H1 (cell line): ENCODE data around the gene BCAS4. TPM values are rescaled to one million over a fixed set of nuclear protein-coding genes. Genes with fewer than 3 reads are reported as not detected.

ENCODE experiments used
- CTCF ChIA-PET: fragments of 300-600 bp; sonication (Branson Sonifier 250); formaldehyde crosslinking; loops from one replicate; lab custom pipeline; 2021; ENCODE audit not compliant: partially characterized antibody; lab: Charles Lee
- POLR2A ChIA-PET: fragments of 300-600 bp; sonication (Branson Sonifier 250); formaldehyde crosslinking; loops from one replicate; lab custom pipeline; 2021; ENCODE audit warnings: inconsistent platforms; ENCODE audit not compliant: partially characterized antibody; lab: Charles Lee
- DNase-seq, 2 experiments: peaks; one replicate each; pipeline versions ENCODE4 v3.0.0 to v3.0.0-alpha.2; 2010 to 2022; ENCODE audit warnings: low spot score in 2 of 2, low read depth in 1 of 2, mixed read lengths in 1 of 2
- FAIRE-seq: peaks from 2 replicates; lab custom pipeline; 2011; peaks lifted over from hg19 to GRCh38; lab: Jason Lieb, UNC
- H2AFZ ChIP-seq: 2 replicates; pipeline ENCODE4 v1.8.1; 2012; ENCODE audit warnings: low read length, inconsistent platforms
- H2AK5ac ChIP-seq: 2 replicates; pipeline ENCODE4 v1.6.1; 2013; ENCODE audit warnings: low read depth, low read length
- H2BK120ac ChIP-seq: replicated peaks from 2 replicates; pipeline ENCODE3; 2013; ENCODE audit warnings: low read depth, low read length, inconsistent platforms
- H2BK12ac ChIP-seq: 2 replicates; pipeline ENCODE4 v1.6.1; 2013; ENCODE audit warnings: low read depth, low read length
- H2BK15ac ChIP-seq: 2 replicates; pipeline ENCODE4 v1.6.1; 2013; ENCODE audit warnings: low read length
- H2BK20ac ChIP-seq: 2 replicates; pipeline ENCODE4 v1.6.1; 2013; ENCODE audit warnings: low read length
- H2BK5ac ChIP-seq: 2 replicates; pipeline ENCODE4 v1.6.1; 2013; ENCODE audit warnings: low read depth, low read length
- H3K14ac ChIP-seq: 2 replicates; pipeline ENCODE4 v1.6.1; 2013; ENCODE audit warnings: inconsistent platforms; ENCODE audit not compliant: insufficient read length
- H3K18ac ChIP-seq: 2 replicates; pipeline ENCODE4 v1.6.1; 2013; ENCODE audit warnings: low read length; ENCODE audit errors: extremely low read depth
- H3K23ac ChIP-seq: 2 replicates; pipeline ENCODE4 v1.6.1; 2013; ENCODE audit warnings: inconsistent platforms; ENCODE audit not compliant: insufficient read length
- H3K23me2 ChIP-seq: 2 replicates; pipeline ENCODE4 v1.6.1; 2013; ENCODE audit warnings: low read depth, low read length
- H3K27ac ChIP-seq: 2 replicates; pipeline ENCODE4 v1.6.1; 2011; ENCODE audit warnings: low read depth, low read length, inconsistent platforms
- H3K27me3 ChIP-seq, 4 experiments: replicated peaks in 1 of 4; 1 replicate in 1 of 4; 2 replicates in 3 of 4; pipeline versions ENCODE4 v1.6.1 to v1.8.1; 2011 to 2013; ENCODE audit warnings: low read length in 3 of 4, mild to moderate bottlenecking in 3 of 4, inconsistent platforms in 2 of 4, mixed read lengths in 2 of 4, moderate library complexity in 1 of 4; ENCODE audit not compliant: control insufficient read depth in 3 of 4, insufficient read depth in 3 of 4; ENCODE audit errors: extremely low read depth in 1 of 4
- H3K36me3 ChIP-seq, 4 experiments: 2 replicates each; pipeline versions ENCODE4 v1.6.1 to v1.8.1; 2011 to 2013; ENCODE audit warnings: mild to moderate bottlenecking in 4 of 4, low read length in 3 of 4, moderate library complexity in 2 of 4, control low read depth in 1 of 4, inconsistent platforms in 1 of 4; ENCODE audit not compliant: insufficient read depth in 4 of 4, control insufficient read depth in 2 of 4
- H3K4ac ChIP-seq: replicated peaks from 2 replicates; pipeline ENCODE3; 2013; ENCODE audit warnings: low read length, low read depth, mixed read lengths, inconsistent platforms; ENCODE audit not compliant: insufficient read length
- H3K4me1 ChIP-seq, 4 experiments: replicated peaks in 1 of 4; 1 replicate in 1 of 4; 2 replicates in 3 of 4; pipeline versions ENCODE4 v1.6.1 to v1.8.1; 2011 to 2013; ENCODE audit warnings: low read length in 3 of 4, inconsistent platforms in 2 of 4, mixed read lengths in 1 of 4; ENCODE audit not compliant: insufficient read depth in 4 of 4, control insufficient read depth in 3 of 4
- H3K4me2 ChIP-seq, 2 experiments: 2 replicates each; pipeline versions ENCODE4 v1.6.1 to v1.8.1; 2011 to 2013; ENCODE audit warnings: low read depth in 2 of 2, low read length in 2 of 2, control low read depth in 1 of 2, inconsistent platforms in 1 of 2, mild to moderate bottlenecking in 1 of 2; ENCODE audit not compliant: insufficient read depth in 1 of 2
- H3K4me3 ChIP-seq, 4 experiments: fragments of 200-600, 300-600 bp in 1 of 4; sonication (generic), shearing (Covaris generic), sonication (Bioruptor Twin) in 1 of 4; 2 replicates each; pipeline versions ENCODE4 v1.5.1 to v1.8.1; 2011 to 2016; ENCODE audit warnings: low read length in 4 of 4, low read depth in 3 of 4, control low read depth in 2 of 4, inconsistent platforms in 2 of 4, mild to moderate bottlenecking in 2 of 4, mixed read lengths in 1 of 4, moderate library complexity in 1 of 4; ENCODE audit not compliant: insufficient read depth in 2 of 4; ENCODE audit errors: extremely low read depth in 1 of 4
- H3K56ac ChIP-seq: replicated peaks from 2 replicates; pipeline ENCODE3; 2013; ENCODE audit warnings: low read depth, mild to moderate bottlenecking, mixed read lengths, low read length, inconsistent platforms; ENCODE audit not compliant: insufficient read length
- H3K79me1 ChIP-seq: 2 replicates; pipeline ENCODE4 v1.6.1; 2013; ENCODE audit warnings: low read depth, low read length, control low read depth
- H3K79me2 ChIP-seq, 2 experiments: 2 replicates each; pipeline versions ENCODE4 v1.6.1 to v1.8.1; 2012 to 2013; ENCODE audit warnings: low read length in 2 of 2, mild to moderate bottlenecking in 2 of 2, inconsistent platforms in 1 of 2; ENCODE audit not compliant: insufficient read depth in 2 of 2, control insufficient read depth in 1 of 2
- H3K9ac ChIP-seq, 4 experiments: replicated peaks in 1 of 4; 1 replicate in 1 of 4; 2 replicates in 3 of 4; pipeline versions ENCODE4 v1.6.1 to v1.8.1; 2011 to 2013; ENCODE audit warnings: low read depth in 3 of 4, low read length in 3 of 4, control low read depth in 2 of 4, mild to moderate bottlenecking in 2 of 4, moderate library complexity in 2 of 4, inconsistent platforms in 1 of 4; ENCODE audit errors: extremely low read depth in 1 of 4
- H3K9me3 ChIP-seq, 2 experiments: 2 replicates each; pipeline versions ENCODE4 v1.6.1 to v1.8.1; 2012 to 2013; ENCODE audit warnings: mild to moderate bottlenecking in 2 of 2, moderate library complexity in 2 of 2, control low read depth in 1 of 2, inconsistent platforms in 1 of 2, low read depth in 1 of 2, low read length in 1 of 2, mixed read lengths in 1 of 2; ENCODE audit not compliant: insufficient read depth in 2 of 2
- H4K20me1 ChIP-seq, 2 experiments: replicated peaks in 1 of 2; 2 replicates each; pipeline versions ENCODE3 to v1.8.1; 2011 to 2013; ENCODE audit warnings: inconsistent platforms in 2 of 2, low read length in 2 of 2, mild to moderate bottlenecking in 1 of 2; ENCODE audit not compliant: insufficient read depth in 2 of 2, control insufficient read depth in 1 of 2
- H4K5ac ChIP-seq: 2 replicates; pipeline ENCODE4 v1.6.1; 2013; ENCODE audit warnings: low read length, low read depth, mixed read lengths, inconsistent platforms; ENCODE audit not compliant: insufficient read length
- H4K8ac ChIP-seq: 2 replicates; pipeline ENCODE4 v1.8.0; 2013; ENCODE audit warnings: mild to moderate bottlenecking, moderate library complexity, low read length, inconsistent platforms; ENCODE audit not compliant: insufficient read depth; ENCODE audit errors: extremely low read depth
- H4K91ac ChIP-seq: replicated peaks from 2 replicates; pipeline ENCODE3; 2013; ENCODE audit warnings: low read length, mixed read lengths, inconsistent platforms; ENCODE audit not compliant: insufficient read length
- ATF3 ChIP-seq: IDR thresholded peaks from 2 replicates; pipeline ENCODE4 v1.6.1; 2011; ENCODE audit warnings: low read depth, mild to moderate bottlenecking, low read length; ENCODE audit not compliant: insufficient read depth
- BACH1 ChIP-seq: IDR thresholded peaks from 2 replicates; pipeline ENCODE4 v1.6.1; 2012; ENCODE audit warnings: low read length, improper control_type of control experiment
- BRCA1 ChIP-seq: IDR thresholded peaks from 2 replicates; pipeline ENCODE4 v1.6.1; 2012; ENCODE audit warnings: low read depth, low read length, improper control_type of control experiment
- CEBPB ChIP-seq: IDR thresholded peaks from 2 replicates; pipeline ENCODE4 v1.6.1; 2012; ENCODE audit warnings: low read depth, low read length
- CTBP2 ChIP-seq: IDR thresholded peaks from 2 replicates; pipeline ENCODE4 v1.7.0; 2011; ENCODE audit warnings: borderline replicate concordance, mild to moderate bottlenecking, moderate library complexity, mixed read lengths, low read length; ENCODE audit not compliant: insufficient read depth, insufficient read length
- FOSL1 ChIP-seq: IDR thresholded peaks from 2 replicates; pipeline ENCODE4 v1.6.1; 2011; ENCODE audit warnings: mild to moderate bottlenecking, low read depth, low read length, moderate library complexity; ENCODE audit not compliant: insufficient read depth
- GABPA ChIP-seq: IDR thresholded peaks from 2 replicates; pipeline ENCODE4 v1.6.1; 2011; ENCODE audit warnings: mild to moderate bottlenecking, low read length, moderate library complexity, borderline replicate concordance; ENCODE audit not compliant: insufficient read depth
- HDAC2 ChIP-seq, 2 experiments: fragments of 300-600 bp in 1 of 2; sonication (generic) in 1 of 2; IDR thresholded peaks; 2 replicates each; pipeline ENCODE4 v1.6.1; 2011 to 2012; ENCODE audit warnings: low read depth in 2 of 2, low read length in 2 of 2, mild to moderate bottlenecking in 2 of 2, moderate library complexity in 2 of 2, borderline replicate concordance in 1 of 2, inconsistent platforms in 1 of 2
- KDM4A ChIP-seq: IDR thresholded peaks from one replicate; pipeline ENCODE4 v1.7.1; 2012; ENCODE audit warnings: low read depth, mild to moderate bottlenecking, moderate library complexity, low read length, inconsistent platforms; ENCODE audit not compliant: severe bottlenecking
- NRF1 ChIP-seq: IDR thresholded peaks from 2 replicates; pipeline ENCODE4 v1.6.1; 2011; ENCODE audit warnings: mild to moderate bottlenecking, low read depth, low read length, improper control_type of control experiment
- POLR2A ChIP-seq, 2 experiments: IDR thresholded peaks; 1 replicate in 1 of 2; 2 replicates in 1 of 2; pipeline ENCODE4 v1.6.1; 2011; ENCODE audit warnings: low read depth in 2 of 2, low read length in 2 of 2, mild to moderate bottlenecking in 2 of 2; ENCODE audit errors: control extremely low read depth in 1 of 2
- TAF1 ChIP-seq: IDR thresholded peaks from 2 replicates; pipeline ENCODE4 v1.6.1; 2011; ENCODE audit warnings: mild to moderate bottlenecking, low read depth, low read length
- WGBS, 2 experiments: shearing (Covaris generic) in 1 of 2; methylation state at CpG; one replicate each; pipeline versions ENCODE4 v1.1.6 to v1.1.7; 2013 to 2015; ENCODE audit warnings: low lambda C conversion rate in 2 of 2, mixed read lengths in 2 of 2, inconsistent platforms in 1 of 2, low coverage in 1 of 2, missing lambda C conversion rate in 1 of 2; ENCODE audit not compliant: insufficient replicate concordance in 2 of 2, insufficient coverage in 1 of 2, insufficient read length in 1 of 2; ENCODE audit errors: extremely low coverage in 1 of 2, missing lambda C conversion rate in 1 of 2; 5-methylcytosine and 5-hydroxymethylcytosine counted together
- polyA plus RNA-seq, 7 experiments: library from polyadenylated mRNA; depleted of rRNA in 3 of 7; stranded (reverse) in 5 of 7; unstranded in 2 of 7; fragments of >200 nt in 5 of 7; fragments of 200-250 nt in 2 of 7; gene quantifications; 1 replicate in 5 of 7; 2 replicates in 1 of 7; 4 replicates in 1 of 7; pipeline versions ENCODE4 v1.2.1 to v1.2.3, GENCODE V29; 2011 to 2013; ENCODE audit warnings: missing spikeins in 2 of 7, mixed read lengths in 2 of 7
- total RNA-seq: library from RNA; stranded (reverse); fragmentation: NEBNext Ultra II Directional; extraction: Animal tissue kit (Norgen Biotek cat#: 25700); gene quantifications from 2 replicates; pipeline ENCODE4 v1.2.1, GENCODE V29; 2021

BCAS4 gene
- total and polyA plus RNA-seq, 2 of the 8 experiments (the other 6 are each of a cell fraction or from before 2014, with no cell fraction given): 21.2 to 23.6 TPM

DNA sequence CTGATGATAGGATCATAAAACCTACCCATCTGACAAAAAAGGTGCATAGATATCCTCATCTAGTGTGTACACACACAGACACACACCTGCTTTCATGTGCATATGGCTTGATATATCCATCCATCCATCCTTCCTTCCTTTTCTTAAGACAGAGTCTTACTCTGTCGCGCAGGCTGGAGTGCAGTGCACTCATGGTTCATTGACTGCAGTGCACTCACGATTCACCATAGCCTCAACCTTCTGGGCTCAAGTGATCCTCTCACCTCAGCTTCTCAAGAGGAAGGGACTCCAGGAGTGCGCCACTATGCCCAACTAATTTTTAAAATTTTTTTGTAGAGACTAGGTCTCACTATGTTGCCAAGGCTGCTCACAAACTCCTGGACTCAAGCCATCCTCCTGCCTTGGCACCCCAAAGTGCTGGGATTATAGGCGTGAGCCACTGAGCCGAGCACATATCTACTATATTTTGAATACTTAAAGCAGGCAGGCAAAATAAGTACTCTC lies 109.3 kb downstream of the BCAS4 start:
- no peaks in the 10 kb centered on the region for H3K23me2 ChIP-seq
- peaks cover 23 to 31% of the 10 kb centered on the region in 2 experiments for H4K20me1 ChIP-seq
- no peak overlapping the region for H3K56ac ChIP-seq
- no peak overlapping the region for H2BK12ac ChIP-seq
- no peak overlapping the region for H2AK5ac ChIP-seq
- H4K8ac ChIP-seq: no peak overlapping the region
- no peak overlapping the region for H2AFZ ChIP-seq
- no peak overlapping the region for H3K4me3 ChIP-seq
- H2BK120ac ChIP-seq: no peak overlapping the region
- H3K36me3 ChIP-seq: peaks cover 15 to 61% (median 38%) of the 10 kb centered on the region in 4 experiments
- no peak overlapping the region for H3K27ac ChIP-seq
- peaks cover 3% of the 10 kb centered on the region for H3K79me1 ChIP-seq
- H2BK5ac ChIP-seq: no peak overlapping the region
- no peaks in the 10 kb centered on the region for H3K27me3 ChIP-seq
- no peak for DNase-seq
- H3K4me1 ChIP-seq: 0 out of 7 replicates have a peak, but pooled peaks cover 0 to 2% (median 0%) of the 10 kb centered on the region in 4 experiments
- H3K4ac ChIP-seq: no peak overlapping the region
- no peak overlapping the region for H3K4me2 ChIP-seq
- no peak overlapping the region for H2BK20ac ChIP-seq
- H3K18ac ChIP-seq: no peak overlapping the region
- FAIRE-seq: no peak
- no peak overlapping the region for H4K5ac ChIP-seq
- no peak overlapping the region for H3K14ac ChIP-seq
- no peak overlapping the region for H3K23ac ChIP-seq
- no peaks in the 10 kb centered on the region for H3K9me3 ChIP-seq
- 91% methylated on average over 6 of the region's 6 CpGs; no CpG with 5 or more reads in 1 of the 2 experiments for WGBS, 2 experiments
- peaks cover 26 to 99% of the 10 kb centered on the region in 2 experiments for H3K79me2 ChIP-seq
- H4K91ac ChIP-seq: no peak overlapping the region
- ChIA-PET POLR2A (interaction anchor here (0.9 kb wide), 1 partner anchor 28 kb away, joined by 3 read pairs; the partner anchor contains the start of gene ADNP), CTCF (no interaction called here)
- H2BK15ac ChIP-seq: no peak overlapping the region
- TF ChIP-seq POLR2A (IDR thresholded peaks at IDR 0.05; ENCODE audit: control extremely low read depth in 1 of 2, low read depth in 2 of 2, low read length in 2 of 2): no peak
- TF ChIP-seq CEBPB: no peak
- TF ChIP-seq CTBP2: no peak
- TF ChIP-seq TAF1: no peak
- no peak for TF ChIP-seq GABPA
- no peak for TF ChIP-seq KDM4A
- no peak for TF ChIP-seq ATF3
- TF ChIP-seq NRF1: no peak
- TF ChIP-seq HDAC2 (IDR thresholded peaks at IDR 0.05; ENCODE audit: borderline replicate concordance in 1 of 2, low read depth in 2 of 2, low read length in 2 of 2): no peak
- TF ChIP-seq BACH1: no peak
- no peak for TF ChIP-seq BRCA1
- no peak for TF ChIP-seq FOSL1
- no peak overlapping the region for H3K9ac ChIP-seq
